BLaER1 (cell line): ENCODE measurements around the gene C1QL2.
A peak's percentile ranks its signal among the peaks of the same experiment; 100 is the strongest.

ENCODE experiments used
- H3K27ac ChIP-seq: shearing (Covaris generic); formaldehyde crosslinking; 2 replicates; pipeline ENCODE4 v1.8.1; 2022
- H3K27me3 ChIP-seq: shearing (Covaris generic); formaldehyde crosslinking; 2 replicates; pipeline ENCODE4 v1.8.1; 2022
- H3K36me3 ChIP-seq: shearing (Covaris generic); formaldehyde crosslinking; 2 replicates; pipeline ENCODE4 v1.8.1; 2022
- H3K4me1 ChIP-seq: shearing (Covaris generic); formaldehyde crosslinking; 2 replicates; pipeline ENCODE4 v1.8.1; 2022
- H3K4me2 ChIP-seq: shearing (Covaris generic); formaldehyde crosslinking; 2 replicates; pipeline ENCODE4 v1.8.1; 2022
- H3K4me3 ChIP-seq: shearing (Covaris generic); formaldehyde crosslinking; 2 replicates; pipeline ENCODE4 v1.8.1; 2022
- H3K9ac ChIP-seq: shearing (Covaris generic); formaldehyde crosslinking; 2 replicates; pipeline ENCODE4 v1.8.1; 2022
- H3K9me3 ChIP-seq: shearing (Covaris generic); formaldehyde crosslinking; 2 replicates; pipeline ENCODE4 v1.8.1; 2022
- H4K20me1 ChIP-seq: shearing (Covaris generic); formaldehyde crosslinking; 2 replicates; pipeline ENCODE4 v1.8.1; 2022
- Cebpa-rat ChIP-seq: shearing (Covaris generic); IDR thresholded peaks from 2 replicates; pipeline ENCODE4 v1.8.1; 2022

Gene C1QL2

GRCh38 chr2:119158563-119159347, at the start of gene C1QL2:
C1QL2 (minus strand) TSS chr2:119158751; CDS start chr2:119158269, 482 bp downstream.
- Histone ChIP-seq H3K4me2 (no peak within 1 kb of the TSS), H4K20me1 (no peaks in the 10 kb centered on the region), H3K4me3 (no peak within 1 kb of the TSS), H3K4me1 (no peaks in the 10 kb centered on the region), H3K9ac (no peak within 1 kb of the TSS), H3K36me3 (no peaks in the 10 kb centered on the region), H3K27ac (no peak within 1 kb of the TSS), H3K27me3 (peaks cover 35% of the 10 kb centered on the region), H3K9me3 (peaks cover 34% of the 10 kb centered on the region)
- no peak for TF ChIP-seq Cebpa-rat

DNA sequence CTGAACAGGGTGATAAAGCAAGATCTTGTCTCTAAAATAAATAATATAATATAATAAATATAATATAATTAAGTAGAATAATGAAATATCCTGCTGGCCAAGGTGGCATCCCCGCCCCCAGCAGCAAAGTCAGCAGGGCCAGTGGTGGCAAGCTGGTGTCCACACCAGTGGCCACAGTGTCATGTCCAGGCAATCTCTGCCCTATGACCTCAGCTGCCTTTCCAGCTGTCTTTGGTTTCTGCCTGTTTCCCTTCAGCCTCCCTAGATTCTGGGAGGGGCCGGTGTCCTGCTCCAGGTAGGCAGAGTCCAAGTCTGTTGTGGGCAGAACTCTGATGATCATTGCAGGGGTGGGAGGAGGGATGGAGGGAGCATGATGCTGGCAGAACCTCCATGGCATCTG, 48.9 kb upstream of the C1QL2 start:
- H3K27ac ChIP-seq, result no peak overlapping the region
- H3K4me2 ChIP-seq, result no peak overlapping the region
- no peaks in the 10 kb centered on the region for H3K27me3 ChIP-seq
- peaks cover 14% of the 10 kb centered on the region for H3K4me1 ChIP-seq
- H3K36me3 ChIP-seq, result no peaks in the 10 kb centered on the region
- H3K9ac ChIP-seq, result no peak overlapping the region
- no peaks in the 10 kb centered on the region for H4K20me1 ChIP-seq
- no peak overlapping the region for H3K4me3 ChIP-seq
- H3K9me3 ChIP-seq, result no peaks in the 10 kb centered on the region
- no peak for TF ChIP-seq Cebpa-rat

DNA sequence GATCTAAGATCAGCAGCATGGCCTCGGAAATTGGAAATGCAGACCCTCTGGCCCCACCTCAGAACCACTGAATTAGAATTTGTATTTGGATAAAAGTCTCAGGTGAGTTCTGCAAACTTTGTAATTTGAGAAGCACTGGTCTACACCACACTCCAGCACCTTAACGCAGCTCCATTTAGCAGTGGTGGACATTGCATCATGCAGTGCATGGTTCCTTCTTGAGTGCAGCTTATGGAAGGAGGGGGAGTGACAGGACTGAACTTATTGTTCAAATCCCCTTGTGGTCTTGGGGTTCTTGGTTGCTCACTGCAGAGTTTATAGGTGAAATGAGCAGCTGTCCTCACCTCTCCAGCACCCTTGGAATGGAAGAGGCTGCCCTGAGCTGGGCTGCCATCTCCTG, 47.6 kb upstream of the C1QL2 start:
- Histone ChIP-seq H3K27me3 (no peaks in the 10 kb centered on the region), H3K9ac (no peak overlapping the region), H3K27ac (no peak overlapping the region), H3K4me2 (no peak overlapping the region), H4K20me1 (no peaks in the 10 kb centered on the region), H3K4me1 (peaks cover 21% of the 10 kb centered on the region), H3K9me3 (no peaks in the 10 kb centered on the region), H3K36me3 (no peaks in the 10 kb centered on the region), H3K4me3 (no peak overlapping the region)
- TF ChIP-seq Cebpa-rat, result no peak

GRCh38 chr2:119205001-119205706, 46.6 kb upstream of the C1QL2 start:
- H3K27ac ChIP-seq, result no peak overlapping the region
- no peaks in the 10 kb centered on the region for H3K9me3 ChIP-seq
- peaks cover 21% of the 10 kb centered on the region for H3K4me1 ChIP-seq
- no peaks in the 10 kb centered on the region for H3K36me3 ChIP-seq
- no peak overlapping the region for H3K4me2 ChIP-seq
- no peak overlapping the region for H3K9ac ChIP-seq
- no peaks in the 10 kb centered on the region for H3K27me3 ChIP-seq
- TF ChIP-seq Cebpa-rat, result no peak
- H3K4me3 ChIP-seq, result no peak overlapping the region
- no peaks in the 10 kb centered on the region for H4K20me1 ChIP-seq

- Histone ChIP-seq H3K9me3 (no peaks in the 10 kb centered on the region), H3K27ac (no peak overlapping the region), H4K20me1 (no peaks in the 10 kb centered on the region), H3K4me1 (peaks cover 21% of the 10 kb centered on the region), H3K27me3 (no peaks in the 10 kb centered on the region), H3K9ac (no peak overlapping the region), H3K4me3 (no peak overlapping the region), H3K4me2 (no peak overlapping the region), H3K36me3 (no peaks in the 10 kb centered on the region)
- no peak for TF ChIP-seq Cebpa-rat
Measured at GRCh38 chr2:119204525-119204924, 46.0 kb upstream of the C1QL2 start.

- Histone ChIP-seq H3K4me2 (peak overlapping the region; percentile 79), H3K4me3 (no peak overlapping the region), H3K9me3 (no peaks in the 10 kb centered on the region), H3K27me3 (no peaks in the 10 kb centered on the region), H3K4me1 (peaks cover 21% of the 10 kb centered on the region), H3K36me3 (no peaks in the 10 kb centered on the region), H4K20me1 (no peaks in the 10 kb centered on the region), H3K9ac (no peak overlapping the region), H3K27ac (no peak overlapping the region)
- TF ChIP-seq Cebpa-rat, result no peak
Measured at GRCh38 chr2:119202610-119203310, 44.2 kb upstream of the C1QL2 start.

- Histone ChIP-seq H3K4me1 (peaks cover 21% of the 10 kb centered on the region), H3K9ac (no peak overlapping the region), H3K36me3 (no peaks in the 10 kb centered on the region), H3K4me3 (no peak overlapping the region), H3K27ac (no peak overlapping the region), H3K27me3 (no peaks in the 10 kb centered on the region), H4K20me1 (no peaks in the 10 kb centered on the region), H3K9me3 (no peaks in the 10 kb centered on the region), H3K4me2 (peak overlapping the region; percentile 79; the same call in 1 of the 2 replicates)
- no peak for TF ChIP-seq Cebpa-rat
Measured at GRCh38 chr2:119201815-119202214, 43.3 kb upstream of the C1QL2 start.

DNA sequence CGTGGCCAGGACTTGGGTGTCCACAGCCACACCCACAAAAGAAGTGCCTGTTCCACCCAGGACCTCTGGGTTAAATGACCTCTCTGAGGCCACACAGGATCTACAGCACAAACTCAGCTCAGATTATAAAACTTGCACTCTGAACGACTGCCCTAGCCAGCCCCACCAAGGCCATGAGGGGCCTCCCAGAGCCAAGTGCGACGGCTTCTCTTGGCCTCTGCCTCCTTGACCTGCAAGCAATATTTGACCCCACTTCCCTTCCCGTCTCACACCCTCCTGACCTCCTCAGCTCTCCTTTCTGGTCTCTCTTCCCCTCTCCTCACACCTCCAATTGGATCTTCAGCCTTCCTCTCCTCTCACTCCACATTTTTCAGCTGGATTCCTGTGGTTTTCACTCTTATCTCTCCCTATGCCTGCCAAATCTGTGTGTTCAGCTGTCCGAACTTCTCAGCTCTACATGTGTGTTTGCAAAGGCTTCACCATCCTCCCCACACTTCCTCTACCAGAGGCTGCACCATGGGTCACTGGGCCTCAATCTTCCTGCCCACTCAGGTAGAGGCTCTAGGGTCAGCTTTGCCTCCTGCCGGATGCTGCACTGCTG, 39.8 kb upstream of the C1QL2 start:
- H3K27me3 ChIP-seq, result no peaks in the 10 kb centered on the region
- no peak for TF ChIP-seq Cebpa-rat
- H3K9ac ChIP-seq, result no peak overlapping the region
- H3K4me2 ChIP-seq, result no peak overlapping the region
- H3K9me3 ChIP-seq, result no peaks in the 10 kb centered on the region
- no peaks in the 10 kb centered on the region for H3K36me3 ChIP-seq
- peaks cover 16% of the 10 kb centered on the region for H3K4me1 ChIP-seq
- no peak overlapping the region for H3K27ac ChIP-seq
- no peak overlapping the region for H3K4me3 ChIP-seq
- H4K20me1 ChIP-seq, result no peaks in the 10 kb centered on the region

- H3K9me3 ChIP-seq, result no peaks in the 10 kb centered on the region
- no peaks in the 10 kb centered on the region for H3K36me3 ChIP-seq
- H3K27ac ChIP-seq, result no peak overlapping the region
- no peak for TF ChIP-seq Cebpa-rat
- no peak overlapping the region for H3K9ac ChIP-seq
- no peaks in the 10 kb centered on the region for H4K20me1 ChIP-seq
- peaks cover 9% of the 10 kb centered on the region for H3K4me1 ChIP-seq
- no peak overlapping the region for H3K4me2 ChIP-seq
- no peak overlapping the region for H3K4me3 ChIP-seq
- no peaks in the 10 kb centered on the region for H3K27me3 ChIP-seq
Measured at GRCh38 chr2:119197529-119198239, 39.1 kb upstream of the C1QL2 start.
